Lower leg skin (tissue), 4 donors: Measurements from ENCODE around the gene C1QTNF1. TPM values are rescaled to one million over a fixed set of nuclear protein-coding genes. Genes with fewer than 3 reads are reported as not detected.

Experiments used
- DNase-seq, 2 donors: peaks; one replicate each; pipeline ENCODE4 v3.0.0-alpha.2; 2019; ENCODE audit warnings: low spot score in 2 of 2
- H3K4me3 ChIP-seq: fragments of 200-600 bp; sonication (generic); 2 replicates; pipeline ENCODE4 v1.5.1; 2017; ENCODE audit warnings: mild to moderate bottlenecking, low read depth; ENCODE audit not compliant: poor library complexity, severe bottlenecking
- POLR2A ChIP-seq, 2 donors: fragments of 450-650 bp; IDR thresholded peaks; one replicate each; pipeline ENCODE4 v1.6.1; 2016 to 2017; ENCODE audit warnings: antibody characterized with exemption in 2 of 2, mild to moderate bottlenecking in 1 of 2, moderate library complexity in 1 of 2
- WGBS, 2 donors: methylation state at CpG; one replicate each; pipeline ENCODE4 v1.1.5; 2018; 5-methylcytosine and 5-hydroxymethylcytosine counted together
- intact Hi-C: fragments of 100-400 bp; cut with DNase I; formaldehyde crosslinking; loops from one replicate; pipeline ENCODE4 v1.15.0; 2023; ENCODE audit warnings: low total_unique reads
- total RNA-seq, 4 donors: library from RNA; depleted of rRNA; stranded (reverse); fragments of >200 nt; gene quantifications; one replicate each; pipeline ENCODE4 v1.1.0, GENCODE V29; 2016
- TF ChIP-seq, protein P1 (sequence below), 3 donors: fragments of 450-650 bp; IDR thresholded peaks; one replicate each; pipeline ENCODE4 v1.5.1; 2016; ENCODE audit warnings: antibody characterized with exemption in 3 of 3, mild to moderate bottlenecking in 3 of 3, moderate library complexity in 2 of 3

C1QTNF1 gene
- total RNA-seq, 4 donors from 2014 or later, result 24.3 to 53.1 (median 29.5) TPM

DNA sequence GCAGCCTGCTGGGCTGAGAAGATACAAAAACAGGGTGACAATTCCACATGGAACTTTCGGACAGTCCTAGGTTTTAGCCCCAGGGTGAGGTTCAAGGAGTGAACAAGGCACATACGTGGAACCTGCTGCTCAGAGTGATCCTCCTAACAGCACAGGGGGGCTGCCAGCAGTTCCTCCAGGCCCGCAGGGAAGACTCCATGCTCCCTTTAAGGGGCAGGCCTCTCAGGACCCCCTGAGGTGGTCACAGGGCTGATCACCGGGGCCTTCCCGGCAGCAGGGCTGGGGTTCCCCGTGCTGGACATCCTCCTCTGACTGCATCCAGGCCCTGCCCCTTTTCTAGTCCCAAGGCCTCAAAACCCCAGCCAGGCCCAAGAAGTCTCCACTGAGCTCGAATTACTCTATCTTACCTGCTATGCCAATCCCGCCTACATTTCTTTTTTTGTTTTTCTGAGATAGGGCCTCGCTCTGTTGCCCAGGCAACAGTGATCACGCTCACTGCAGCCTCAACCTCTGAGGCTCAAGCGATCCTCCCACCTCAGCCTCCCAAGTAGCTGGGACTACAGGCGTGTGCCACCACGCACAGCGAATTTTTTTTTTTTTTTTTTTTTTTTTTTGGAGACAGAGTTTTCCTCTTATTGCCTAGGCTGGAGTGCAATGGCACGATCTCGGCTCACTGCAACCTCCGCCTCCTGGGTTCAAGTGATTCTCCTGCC lies 24.8 kb upstream of the C1QTNF1 start:
- WGBS, 2 donors, result 83 to 92% methylated on average over 17 of the region's 17 CpGs
- TF ChIP-seq POLR2A (IDR thresholded peaks at IDR 0.05), result no peak
- TF ChIP-seq, protein P1, sequence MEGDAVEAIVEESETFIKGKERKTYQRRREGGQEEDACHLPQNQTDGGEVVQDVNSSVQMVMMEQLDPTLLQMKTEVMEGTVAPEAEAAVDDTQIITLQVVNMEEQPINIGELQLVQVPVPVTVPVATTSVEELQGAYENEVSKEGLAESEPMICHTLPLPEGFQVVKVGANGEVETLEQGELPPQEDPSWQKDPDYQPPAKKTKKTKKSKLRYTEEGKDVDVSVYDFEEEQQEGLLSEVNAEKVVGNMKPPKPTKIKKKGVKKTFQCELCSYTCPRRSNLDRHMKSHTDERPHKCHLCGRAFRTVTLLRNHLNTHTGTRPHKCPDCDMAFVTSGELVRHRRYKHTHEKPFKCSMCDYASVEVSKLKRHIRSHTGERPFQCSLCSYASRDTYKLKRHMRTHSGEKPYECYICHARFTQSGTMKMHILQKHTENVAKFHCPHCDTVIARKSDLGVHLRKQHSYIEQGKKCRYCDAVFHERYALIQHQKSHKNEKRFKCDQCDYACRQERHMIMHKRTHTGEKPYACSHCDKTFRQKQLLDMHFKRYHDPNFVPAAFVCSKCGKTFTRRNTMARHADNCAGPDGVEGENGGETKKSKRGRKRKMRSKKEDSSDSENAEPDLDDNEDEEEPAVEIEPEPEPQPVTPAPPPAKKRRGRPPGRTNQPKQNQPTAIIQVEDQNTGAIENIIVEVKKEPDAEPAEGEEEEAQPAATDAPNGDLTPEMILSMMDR (IDR thresholded peaks at IDR 0.05), result no peak
- H3K4me3 ChIP-seq, result no peak overlapping the region
- intact Hi-C loops, result no loop called here
- peak in 1 of 2 donors; percentile 60 for DNase-seq

DNA sequence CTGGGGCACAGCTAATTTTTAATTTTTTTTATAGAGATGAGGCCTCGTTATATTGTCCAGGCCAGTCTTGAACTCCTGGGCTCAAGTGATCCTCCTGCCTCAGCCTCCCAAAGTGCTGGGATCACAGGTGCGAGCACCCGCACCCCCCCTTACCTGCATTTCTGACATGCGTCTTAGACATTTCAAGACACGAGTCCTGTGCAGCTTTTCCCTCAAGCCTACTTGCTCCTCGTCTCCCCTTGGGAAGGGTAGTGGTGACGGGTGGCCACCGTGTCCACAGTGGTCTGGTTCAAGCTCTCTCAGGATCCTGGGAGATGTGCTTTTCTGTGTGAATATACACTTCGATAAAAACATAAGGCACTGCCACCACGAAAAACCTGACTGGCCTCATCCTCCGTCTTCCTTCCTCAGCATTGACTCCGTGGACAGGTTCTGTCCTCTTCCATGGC lies 24.0 kb upstream of the C1QTNF1 start:
- peak in 1 of 2 donors; percentile 73 for DNase-seq
- intact Hi-C loops, result no loop called here
- TF ChIP-seq POLR2A (IDR thresholded peaks at IDR 0.05), result no peak
- H3K4me3 ChIP-seq, result no peak overlapping the region
- WGBS, 2 donors, result 93 to 94% methylated on average over 12 of the region's 12 CpGs

DNA sequence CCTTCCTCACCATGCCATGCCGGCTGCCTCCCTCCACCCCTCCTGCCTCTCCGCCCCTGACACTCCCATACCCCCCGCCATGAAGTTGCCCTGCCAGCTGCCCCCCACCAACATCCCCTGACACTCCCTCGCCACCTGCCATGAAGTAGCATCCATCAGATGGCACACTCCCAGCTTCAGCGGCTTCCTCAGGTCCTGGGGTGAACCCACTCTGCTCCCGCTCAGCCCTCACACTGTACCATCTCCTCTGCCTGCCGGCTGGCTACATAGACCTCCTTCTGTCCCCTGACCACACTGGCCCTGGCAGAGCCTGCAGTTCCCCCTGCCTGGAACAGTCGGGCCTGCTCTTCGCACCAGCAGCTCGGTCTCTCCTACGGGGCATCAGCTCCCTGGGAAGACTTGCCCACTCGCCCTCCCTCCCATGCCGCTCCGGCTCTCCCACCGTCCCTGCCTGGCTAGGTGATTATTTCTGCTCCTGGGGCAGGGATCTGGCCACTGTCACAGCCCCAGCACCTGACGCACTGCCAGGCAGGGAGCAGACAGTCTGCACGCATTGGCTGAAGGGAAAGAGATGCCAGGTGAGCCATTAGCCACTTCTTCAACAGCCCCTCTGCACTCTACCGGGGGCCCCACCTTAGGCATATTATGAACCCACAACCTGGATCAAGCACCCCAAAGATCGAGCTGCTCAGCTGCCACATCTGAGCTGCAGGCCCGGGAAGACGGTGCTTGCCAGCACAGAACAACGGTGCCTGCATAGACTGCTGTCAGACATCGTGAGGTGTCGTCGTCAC lies 23.4 kb upstream of the C1QTNF1 start:
- 90 to 94% methylated on average over 24 to 25 of the region's 25 CpGs for WGBS, 2 donors
- peak in 1 of 2 donors; percentile 53 for DNase-seq

DNA sequence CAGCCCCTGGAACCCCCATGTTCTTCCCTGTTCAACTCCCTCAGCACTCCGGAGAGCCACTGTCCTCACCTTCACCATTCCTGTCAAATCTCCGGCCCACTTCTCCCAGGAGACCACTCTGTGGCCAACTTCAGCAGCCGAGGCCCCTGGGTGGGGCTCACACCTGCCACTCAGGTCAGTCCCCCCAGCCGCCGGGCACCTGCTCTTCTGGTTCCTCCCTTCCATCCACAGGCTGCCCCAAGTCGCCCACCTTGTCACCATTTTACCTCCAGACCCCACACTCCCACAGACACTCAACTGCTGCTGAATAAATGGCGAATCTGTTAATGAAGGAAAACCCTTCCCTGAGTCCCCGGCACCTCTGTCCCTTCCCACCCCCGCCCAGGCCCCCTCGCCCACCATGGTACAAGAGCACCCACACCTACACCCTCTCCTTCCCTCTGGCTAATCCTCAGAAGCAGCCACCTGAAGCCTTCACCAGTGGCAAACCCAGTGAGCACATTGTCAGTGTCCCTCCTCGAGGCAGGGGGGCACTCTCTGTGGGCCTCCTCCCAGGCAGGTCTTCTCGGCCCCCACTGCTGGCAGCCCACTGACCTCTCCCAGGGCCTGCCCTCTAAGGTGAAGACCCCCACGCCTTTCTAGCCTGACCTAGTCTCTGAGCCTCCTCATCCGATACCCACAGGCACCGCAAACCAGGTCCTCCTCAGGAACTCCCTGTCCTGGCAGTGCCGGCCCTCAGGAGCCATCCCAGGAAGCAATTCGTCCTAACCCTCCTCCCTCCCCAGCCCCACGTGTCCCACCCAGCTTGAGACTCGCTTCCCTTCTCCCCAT lies 22.6 kb upstream of the C1QTNF1 start:
- intact Hi-C loops, result no loop called here
- peak in 1 of 2 donors; percentile 83 for DNase-seq
- WGBS, 2 donors, result 83 to 84% methylated on average over 19 of the region's 19 CpGs
- TF ChIP-seq, protein P1 (IDR thresholded peaks at IDR 0.05), result no peak
- no peak for TF ChIP-seq POLR2A (IDR thresholded peaks at IDR 0.05)
- no peak overlapping the region for H3K4me3 ChIP-seq

More for the DNA sequence above, 23.4 kb upstream of the C1QTNF1 start:
- no peak overlapping the region for H3K4me3 ChIP-seq
- intact Hi-C loops, result no loop called here
- TF ChIP-seq POLR2A (IDR thresholded peaks at IDR 0.05), result no peak
- TF ChIP-seq, protein P1 (IDR thresholded peaks at IDR 0.05), result no peak

DNA sequence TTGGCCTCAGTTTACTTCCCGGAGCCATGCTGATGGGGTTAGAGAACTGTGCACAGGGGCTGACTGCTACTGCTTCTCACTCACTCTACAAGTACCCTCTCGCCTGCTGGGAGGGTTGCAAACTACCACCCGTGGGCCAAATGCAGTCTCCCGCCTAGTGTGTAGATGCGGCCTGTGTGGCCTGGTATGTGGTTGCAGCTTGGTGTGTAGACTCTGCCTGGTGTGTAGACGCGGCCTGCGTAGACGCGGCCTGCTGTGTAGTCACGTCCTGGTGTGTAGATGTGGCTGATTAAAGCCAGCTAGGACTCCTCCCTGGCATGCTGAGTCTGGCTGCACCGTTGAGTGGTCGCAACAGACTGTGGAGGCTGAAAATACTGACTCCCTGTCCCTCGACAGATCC lies 21.7 kb upstream of the C1QTNF1 start:
- peak in 1 of 2 donors; percentile 64 for DNase-seq
- intact Hi-C loops, result no loop called here
- TF ChIP-seq, protein P1 (IDR thresholded peaks at IDR 0.05), result no peak
- no peak for TF ChIP-seq POLR2A (IDR thresholded peaks at IDR 0.05)
- WGBS, 2 donors, result 85 to 91% methylated on average over 8 to 14 of the region's 14 CpGs
- no peak overlapping the region for H3K4me3 ChIP-seq
